ENCODE results near the gene TUFT1.

DNA sequence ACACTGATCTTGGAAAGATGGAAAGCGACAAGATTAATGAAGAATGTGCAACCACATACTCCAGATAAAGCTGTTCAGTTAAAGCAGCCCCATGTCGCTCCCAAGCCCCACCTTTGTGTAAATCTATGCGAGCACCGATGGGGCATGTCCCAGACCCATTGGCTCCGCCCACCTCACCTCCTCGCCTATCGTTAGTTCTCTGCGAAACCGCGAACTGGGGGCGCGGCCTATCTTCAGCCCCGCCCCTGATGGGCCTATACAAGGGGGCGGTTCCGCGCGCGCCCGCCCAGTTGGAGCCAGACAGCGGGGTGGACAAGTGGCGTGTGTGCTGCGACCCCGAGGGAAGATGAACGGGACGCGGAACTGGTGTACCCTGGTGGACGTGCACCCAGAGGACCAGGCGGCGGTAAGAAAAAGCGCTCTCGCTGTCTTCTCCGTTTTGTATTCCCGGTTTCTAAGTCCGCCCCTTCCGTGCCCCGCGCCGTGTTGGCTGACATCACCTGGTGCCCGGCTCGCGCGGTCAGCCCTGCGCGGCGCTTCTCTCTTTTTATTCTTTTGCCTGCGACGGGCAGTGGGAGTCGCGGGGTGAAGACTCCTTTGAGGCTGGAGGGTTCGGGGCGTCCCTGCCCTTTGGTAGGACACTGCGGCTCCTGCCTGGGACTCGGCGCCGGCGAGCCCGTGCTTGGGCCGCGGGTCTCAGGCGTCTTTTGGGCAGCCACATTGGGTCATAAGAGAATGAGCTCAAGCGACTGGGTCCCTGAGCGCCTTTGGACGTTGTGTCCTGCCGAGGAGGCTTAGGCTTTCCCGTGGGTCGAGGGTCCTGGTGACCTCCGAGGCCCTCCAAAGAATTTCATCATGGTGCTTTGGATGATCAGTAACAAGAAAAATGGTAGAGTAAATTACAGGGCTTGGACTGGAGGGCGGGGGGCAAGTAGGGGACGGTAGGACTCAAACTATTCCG, at the start of gene TUFT1:
- TF ChIP-seq, protein P1, sequence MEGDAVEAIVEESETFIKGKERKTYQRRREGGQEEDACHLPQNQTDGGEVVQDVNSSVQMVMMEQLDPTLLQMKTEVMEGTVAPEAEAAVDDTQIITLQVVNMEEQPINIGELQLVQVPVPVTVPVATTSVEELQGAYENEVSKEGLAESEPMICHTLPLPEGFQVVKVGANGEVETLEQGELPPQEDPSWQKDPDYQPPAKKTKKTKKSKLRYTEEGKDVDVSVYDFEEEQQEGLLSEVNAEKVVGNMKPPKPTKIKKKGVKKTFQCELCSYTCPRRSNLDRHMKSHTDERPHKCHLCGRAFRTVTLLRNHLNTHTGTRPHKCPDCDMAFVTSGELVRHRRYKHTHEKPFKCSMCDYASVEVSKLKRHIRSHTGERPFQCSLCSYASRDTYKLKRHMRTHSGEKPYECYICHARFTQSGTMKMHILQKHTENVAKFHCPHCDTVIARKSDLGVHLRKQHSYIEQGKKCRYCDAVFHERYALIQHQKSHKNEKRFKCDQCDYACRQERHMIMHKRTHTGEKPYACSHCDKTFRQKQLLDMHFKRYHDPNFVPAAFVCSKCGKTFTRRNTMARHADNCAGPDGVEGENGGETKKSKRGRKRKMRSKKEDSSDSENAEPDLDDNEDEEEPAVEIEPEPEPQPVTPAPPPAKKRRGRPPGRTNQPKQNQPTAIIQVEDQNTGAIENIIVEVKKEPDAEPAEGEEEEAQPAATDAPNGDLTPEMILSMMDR (IDR thresholded peaks at IDR 0.05), result peak in 2 of 4 experiments; percentile 4 to 17
- TF ChIP-seq POLR2A (IDR thresholded peaks at IDR 0.05), result peak; percentile 98
